GM21367 (cell line): ENCODE data around the gene KRT5.
"Not testable (repeated sequence)": the region's sequence is repeated elsewhere in the genome, so short reads cannot be mapped to it uniquely, and the experiment has no call there.

Experiments
- ATAC-seq: cut with Tn5 transposase; IDR thresholded peaks from one replicate; pipeline ENCODE4 v1.9.1; 2021; ENCODE audit not compliant: unreplicated experiment

The KRT5 gene

DNA sequence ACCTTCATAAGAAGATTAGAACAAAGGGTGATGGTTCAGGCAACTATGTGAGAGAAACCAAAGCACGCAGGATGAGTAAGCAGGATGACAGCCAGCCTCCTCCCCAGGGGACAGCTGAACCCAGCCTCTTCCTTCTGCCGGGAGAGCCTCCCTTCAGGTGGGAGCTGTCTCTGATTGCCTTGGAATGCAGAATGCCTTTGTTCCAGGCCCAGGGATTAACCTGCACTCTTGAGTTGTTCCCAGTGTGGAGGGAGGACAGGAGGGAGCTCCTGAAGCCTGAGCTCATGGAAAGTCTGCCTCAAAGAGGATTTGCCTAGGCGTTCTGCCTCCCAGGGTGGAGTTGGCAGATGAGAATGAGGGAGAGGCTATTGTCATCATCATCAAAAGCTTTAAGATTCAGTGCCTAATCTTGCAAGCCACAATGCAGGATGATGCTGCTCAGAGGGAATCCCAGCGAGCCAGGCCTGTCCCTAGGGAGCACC, 23.6 kb downstream of the KRT5 start:
- ATAC-seq: no peak

DNA sequence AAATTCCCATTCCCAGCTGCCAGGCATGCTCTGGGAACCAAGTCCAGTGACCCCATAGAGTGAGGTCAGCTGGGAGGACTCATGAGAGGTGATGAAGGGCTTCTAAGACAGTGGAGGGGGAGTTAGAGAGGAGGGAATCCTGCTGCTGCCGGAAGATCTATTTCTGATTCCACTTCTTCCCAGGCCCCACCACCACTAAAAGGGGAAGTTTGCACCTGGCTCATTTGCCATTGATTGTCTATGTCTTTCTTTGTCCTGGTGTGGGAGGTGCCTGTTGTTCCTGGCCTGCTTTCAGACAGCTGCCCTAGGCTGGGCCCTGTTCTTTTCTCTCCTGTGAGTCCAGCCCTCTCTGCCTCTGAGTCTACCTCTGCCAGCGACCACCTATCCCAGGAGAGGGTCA, 24.1 kb downstream of the KRT5 start:
- ATAC-seq: no peak

DNA sequence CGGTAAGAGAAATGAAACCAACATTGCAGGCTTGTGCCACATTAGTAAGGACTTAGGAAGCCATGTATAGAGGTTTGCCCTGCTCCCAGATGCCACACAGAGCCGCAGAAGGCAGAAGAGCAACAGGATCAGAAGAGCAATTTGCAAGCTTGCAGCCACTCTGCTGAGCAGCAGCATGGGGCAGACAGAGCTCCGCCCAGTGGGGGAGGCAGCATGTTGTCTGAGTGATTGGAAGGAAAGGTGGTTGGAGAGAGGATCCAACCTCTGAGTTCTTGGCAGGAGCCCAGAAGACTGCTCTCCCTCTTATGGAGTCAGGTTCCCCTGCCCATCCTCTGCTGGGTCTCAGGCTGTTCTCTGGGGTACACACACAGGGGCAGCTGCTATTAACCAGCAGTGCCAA, 24.8 kb downstream of the KRT5 start:
- no peak for ATAC-seq

DNA sequence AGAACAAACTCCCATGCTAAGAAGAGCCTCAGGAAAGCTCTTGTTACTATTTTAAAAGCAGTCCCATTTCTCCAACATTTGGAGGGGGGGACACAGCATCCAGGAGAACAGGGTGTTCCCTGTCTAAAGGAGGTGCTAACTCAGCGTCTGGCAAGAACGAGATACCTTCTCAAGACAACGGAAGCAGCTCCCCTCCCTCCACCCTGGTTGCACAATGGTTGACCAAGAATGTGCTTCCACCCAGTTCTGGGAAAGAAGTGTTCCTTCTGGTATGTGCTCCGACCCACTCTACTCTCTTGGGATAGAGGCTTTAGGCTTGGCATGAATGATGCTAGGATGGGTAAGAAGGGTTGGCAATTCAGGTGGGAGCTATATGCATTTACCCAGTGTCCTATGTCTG, 25.7 kb downstream of the KRT5 start:
- no peak for ATAC-seq

DNA sequence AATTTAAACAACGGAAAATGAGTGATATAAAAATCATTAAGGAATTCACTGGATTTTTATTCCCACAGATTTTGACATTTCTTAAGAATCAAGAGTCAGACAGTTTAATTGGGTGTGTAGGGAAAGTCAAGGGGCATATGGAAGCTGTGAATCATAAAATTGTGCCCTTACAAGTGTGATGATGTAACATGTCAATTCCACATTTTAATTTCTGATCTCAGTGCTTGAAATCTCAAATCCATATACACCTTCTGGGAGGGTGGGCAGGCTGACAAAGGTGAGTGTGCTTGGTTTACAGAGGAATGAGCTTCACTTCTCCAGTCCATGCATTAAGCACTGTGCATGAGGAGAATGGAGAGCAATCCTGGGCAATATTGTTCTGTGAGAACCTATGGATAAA, 26.1 kb downstream of the KRT5 start:
- ATAC-seq: no peak

DNA sequence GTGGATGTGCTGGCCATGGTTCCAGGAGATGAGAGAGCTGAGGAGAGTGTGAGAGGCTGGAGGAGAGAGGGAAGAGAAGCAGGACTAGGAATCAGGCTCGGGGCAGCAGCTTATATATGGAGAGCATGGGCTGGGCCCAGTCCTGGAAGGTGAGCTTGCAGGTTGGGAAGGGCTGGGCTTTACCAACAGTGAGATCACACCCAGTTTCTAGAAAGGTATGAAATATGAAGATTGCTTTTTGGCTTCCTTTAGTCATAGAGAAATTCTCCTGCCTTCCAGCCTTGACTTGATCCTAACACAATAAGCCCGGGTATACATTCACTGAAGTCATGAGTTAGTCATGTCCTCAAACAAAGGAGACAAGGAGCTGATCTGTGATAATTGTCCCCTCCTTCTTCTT, 27.0 kb downstream of the KRT5 start, which contains the start of gene KRT6A:
TSS of gene KRT6A (minus strand) at position 86 of the 400 bp plus-strand sequence. CDS start at position 17, 69 bp downstream.
- ATAC-seq: no peak

DNA sequence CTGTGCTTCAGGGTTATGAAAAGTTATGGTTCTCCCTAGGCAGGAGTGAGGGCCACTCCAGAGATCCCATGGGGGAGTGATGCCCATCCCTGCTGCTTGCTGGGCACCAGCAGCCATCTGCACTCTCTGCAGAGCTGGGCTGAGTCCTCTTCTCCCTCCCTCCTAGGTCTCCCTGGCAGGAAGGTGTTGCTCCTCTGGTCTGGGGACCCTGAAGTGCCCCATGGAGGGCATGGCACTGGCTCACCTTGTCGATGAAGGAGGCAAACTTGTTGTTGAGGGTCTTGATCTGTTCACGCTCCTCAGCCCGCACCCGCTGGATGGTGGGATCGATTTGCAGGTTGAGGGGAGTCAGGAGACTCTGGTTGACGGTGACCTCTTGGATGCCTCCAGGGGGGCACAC, 27.8 kb downstream of the KRT5 start:
- ATAC-seq: not testable (repeated sequence)

DNA sequence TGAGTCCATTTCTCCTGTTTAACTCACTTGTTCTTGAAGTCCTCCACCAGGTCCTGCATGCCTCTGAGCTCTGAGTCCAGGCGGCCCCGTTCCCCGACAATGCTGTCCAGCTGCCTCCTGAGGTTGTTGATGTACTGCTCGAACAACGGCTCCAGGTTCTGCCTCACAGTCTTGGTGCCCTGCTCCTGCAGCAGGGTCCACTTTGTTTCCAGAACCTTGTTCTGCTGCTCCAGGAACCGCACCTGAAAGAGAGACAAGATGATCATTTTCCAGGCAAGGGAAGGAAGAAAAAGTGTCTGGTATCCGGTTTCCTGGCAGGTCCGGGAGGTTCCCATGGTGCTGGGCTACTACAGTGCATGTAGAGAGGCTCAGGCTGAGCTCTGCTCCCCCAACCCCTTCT, 28.7 kb downstream of the KRT5 start:
- ATAC-seq: not testable (repeated sequence)

DNA sequence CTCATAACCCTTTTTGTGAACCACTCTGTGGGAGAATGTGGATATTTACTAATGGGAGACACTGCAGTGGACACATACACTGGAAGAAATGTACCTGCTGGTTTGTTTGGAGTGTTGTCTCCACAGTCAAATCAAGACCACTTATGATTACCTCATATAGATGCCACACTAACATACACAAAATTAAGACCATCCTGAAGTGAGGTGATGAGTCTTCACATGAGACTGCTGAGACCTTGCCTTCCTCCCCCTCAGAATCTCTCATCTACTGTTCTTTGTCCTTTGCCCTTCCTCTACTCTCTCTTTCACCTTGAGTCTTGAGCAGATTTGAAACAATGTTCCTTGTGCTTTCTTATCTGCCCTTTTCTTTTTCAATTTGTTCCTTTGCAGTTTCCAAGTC, 31.5 kb downstream of the KRT5 start:
- ATAC-seq: no peak

DNA sequence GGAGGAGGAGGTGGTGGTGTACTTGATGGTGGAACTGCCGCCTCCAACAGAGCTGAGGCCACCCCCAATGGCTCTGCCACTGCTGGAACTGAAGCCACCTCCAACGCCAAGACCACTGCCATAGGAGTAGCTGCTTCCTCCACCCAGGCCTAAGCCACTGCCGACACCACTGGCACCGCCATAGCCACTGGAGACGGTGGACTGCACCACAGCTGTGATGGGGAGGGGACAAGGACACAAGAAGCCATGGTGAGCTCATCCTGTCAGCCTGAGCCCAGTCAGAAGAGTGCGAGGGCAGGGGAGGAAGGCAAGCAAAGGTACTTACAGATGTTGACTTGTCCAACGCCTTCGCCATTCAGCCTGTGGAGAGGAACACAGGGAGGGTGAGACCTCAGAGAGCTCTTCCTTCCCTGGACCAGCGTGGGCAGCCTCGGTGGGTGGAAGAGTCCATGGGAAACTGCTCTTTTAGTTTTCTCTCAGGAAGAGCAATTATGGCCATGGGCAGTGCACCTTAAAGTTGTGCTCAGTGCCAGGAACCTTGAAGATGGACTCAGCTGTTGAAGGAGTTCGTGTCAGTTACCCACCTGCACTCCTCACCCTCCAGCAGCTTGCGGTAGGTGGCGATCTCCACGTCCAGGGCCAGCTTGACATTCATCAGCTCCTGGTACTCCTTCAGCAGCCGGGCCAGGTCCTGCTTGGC, 32.3 kb downstream of the KRT5 start:
- not testable (repeated sequence) for ATAC-seq

DNA sequence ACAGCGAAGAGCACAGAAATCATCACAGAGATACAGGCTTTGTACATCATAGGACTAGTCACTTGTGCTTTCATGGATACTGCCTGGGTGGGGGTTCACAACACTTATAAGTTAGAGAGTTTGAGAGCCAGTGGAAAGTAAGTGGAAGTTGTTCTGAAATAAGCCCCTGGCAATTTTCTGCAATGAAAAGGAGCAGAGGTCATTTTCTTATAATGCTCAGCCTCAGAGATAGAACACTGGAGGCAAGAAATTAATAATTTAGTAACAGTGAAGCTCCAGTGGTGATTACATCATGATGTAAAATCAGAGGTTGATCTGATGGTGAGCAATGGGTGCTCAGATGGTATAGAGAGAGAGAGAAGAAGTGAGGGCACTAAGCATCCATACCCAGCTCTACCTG, 33.0 kb downstream of the KRT5 start:
- ATAC-seq: no peak

DNA sequence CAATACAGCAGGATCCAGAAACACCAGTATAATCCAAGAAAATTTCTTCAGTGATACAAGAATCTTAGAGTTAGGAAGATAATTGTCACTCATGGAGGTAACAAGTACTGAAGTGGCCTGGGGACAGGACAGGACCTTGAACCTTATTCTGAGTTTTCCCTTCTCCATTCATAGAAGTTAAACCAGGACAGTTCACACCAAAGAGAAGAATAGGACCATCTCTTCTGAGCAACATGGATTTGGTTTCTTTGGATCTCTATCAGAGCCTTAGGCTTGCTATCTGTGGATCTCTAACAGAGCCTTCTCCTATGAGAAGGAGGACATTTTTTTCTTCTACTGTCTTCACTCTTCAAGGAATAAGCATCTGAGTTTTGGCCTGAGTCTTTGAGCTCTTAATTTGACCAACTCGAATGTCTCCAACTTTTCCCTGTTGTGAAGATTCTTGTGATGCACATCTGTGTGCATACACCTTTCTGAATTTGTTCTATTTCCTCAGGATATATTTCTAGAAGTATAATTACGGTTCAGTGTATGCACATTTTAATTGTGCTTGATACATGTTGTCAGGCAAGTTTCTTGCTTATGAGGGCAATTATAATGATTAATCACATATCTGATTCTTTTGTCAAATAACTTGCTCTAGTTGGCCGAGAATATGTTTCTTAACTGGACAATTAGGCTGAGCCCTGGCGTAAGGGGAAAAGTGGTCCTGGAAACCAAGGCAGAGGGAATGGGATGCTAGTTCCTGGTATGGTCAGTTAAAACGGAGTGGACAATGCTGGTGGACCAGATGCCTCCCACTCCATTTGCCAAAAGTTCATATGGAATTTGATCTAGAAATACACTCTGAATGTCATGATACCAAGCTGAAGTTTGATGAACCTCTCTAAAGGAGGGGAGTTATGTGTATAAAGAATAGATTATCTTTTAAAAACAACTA, 33.8 kb downstream of the KRT5 start:
- no peak for ATAC-seq

DNA sequence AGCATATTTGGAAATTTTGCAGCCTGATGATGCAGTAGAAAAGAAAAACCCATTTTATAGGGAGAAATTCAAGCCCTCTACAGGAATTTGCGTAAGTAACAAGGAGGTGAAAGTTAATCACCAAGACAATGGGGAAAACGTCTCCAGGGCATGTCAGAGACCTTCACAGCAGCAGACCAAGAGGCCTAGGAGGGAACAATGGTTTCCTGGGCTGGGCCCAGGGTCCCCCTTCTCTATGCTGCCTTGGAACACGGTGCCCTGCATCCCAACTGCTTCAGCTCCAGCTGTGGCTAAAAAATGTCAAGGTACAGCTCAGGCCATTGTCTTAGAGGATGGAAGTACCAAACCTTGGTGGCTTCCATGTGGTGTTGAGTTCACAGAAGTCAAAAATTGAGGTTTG, 40.1 kb downstream of the KRT5 start:
- ATAC-seq: no peak

DNA sequence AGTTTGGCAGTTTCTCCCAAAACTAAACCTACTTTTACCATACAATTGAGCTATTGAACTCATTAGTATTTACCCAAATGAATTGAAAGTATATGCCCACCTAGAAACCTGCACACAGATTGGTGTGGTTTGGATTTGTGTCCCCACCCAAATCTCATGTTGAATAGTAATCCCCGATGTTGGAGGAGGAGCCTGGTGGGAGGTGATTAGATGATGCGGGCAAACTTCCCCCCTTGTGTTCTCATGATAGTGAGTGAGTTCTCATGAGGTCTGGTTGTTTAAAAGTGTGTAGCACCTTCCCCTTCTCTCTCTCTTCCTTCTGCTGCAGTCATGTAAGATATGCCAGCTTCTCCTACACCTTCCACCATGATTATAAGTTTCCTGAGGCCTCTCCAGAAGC, 42.5 kb downstream of the KRT5 start:
- no peak for ATAC-seq

DNA sequence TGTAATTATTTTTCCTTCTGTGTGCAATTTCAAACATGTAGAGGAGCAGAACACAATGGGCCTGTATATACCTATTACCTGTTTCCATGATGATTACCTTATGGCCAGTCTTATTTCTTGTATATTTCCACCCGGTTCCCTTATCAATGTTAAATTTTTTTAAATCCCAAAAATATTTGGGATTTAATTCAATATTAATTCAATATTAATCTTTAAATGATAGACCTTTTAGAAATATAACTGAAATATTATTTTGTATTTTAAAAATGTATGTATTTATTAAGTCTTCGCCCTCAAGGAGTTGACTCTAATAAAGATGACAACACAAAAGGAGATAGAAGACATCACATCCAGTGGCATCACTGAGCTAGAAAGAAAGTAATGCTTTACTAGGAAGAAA, 46.0 kb downstream of the KRT5 start:
- ATAC-seq: no peak

DNA sequence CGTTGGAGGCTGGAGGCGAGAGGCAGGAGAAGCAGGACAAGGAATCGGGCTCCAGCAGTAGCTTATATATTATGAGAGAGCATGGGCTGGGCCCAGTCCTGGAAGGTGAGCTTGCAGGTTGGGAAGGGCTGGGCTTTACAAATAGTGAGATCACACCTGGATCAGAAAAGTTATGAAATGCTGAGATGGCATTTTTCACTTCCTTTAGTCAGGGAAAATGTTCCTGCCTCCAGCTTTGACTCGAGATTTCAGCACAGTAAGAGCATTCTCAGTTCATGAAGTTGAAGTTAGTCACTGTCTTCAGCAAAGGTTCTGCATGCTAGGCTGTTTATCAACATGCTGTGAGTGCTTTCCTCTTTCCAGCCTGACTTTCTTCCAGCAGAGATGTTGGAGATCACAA, 46.4 kb downstream of the KRT5 start, which contains the start of gene KRT6C:
TSS of gene KRT6C (minus strand) at position 38 of the 400 bp plus-strand sequence. CDS start 68 bp downstream, outside the sequence.
- no peak for ATAC-seq

DNA sequence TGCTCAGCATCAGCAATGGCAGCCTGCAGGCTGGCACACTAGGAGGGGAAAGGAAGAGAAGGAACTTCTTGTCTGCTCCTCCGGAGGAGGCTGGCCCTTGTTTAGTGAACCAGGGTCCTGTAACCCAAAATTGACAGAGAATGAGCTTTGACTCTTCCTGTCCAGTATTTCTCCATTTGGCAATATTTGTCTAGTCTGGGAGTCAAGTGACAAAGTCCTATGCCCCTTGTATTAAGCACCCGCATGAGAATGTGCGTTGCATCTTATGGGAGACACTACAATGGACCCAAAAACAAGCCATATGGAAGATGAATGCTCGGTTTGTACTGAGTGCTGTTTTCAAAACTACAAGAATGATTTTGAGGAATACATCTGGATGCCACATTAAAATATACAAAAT, 50.3 kb downstream of the KRT5 start:
- ATAC-seq: no peak

DNA sequence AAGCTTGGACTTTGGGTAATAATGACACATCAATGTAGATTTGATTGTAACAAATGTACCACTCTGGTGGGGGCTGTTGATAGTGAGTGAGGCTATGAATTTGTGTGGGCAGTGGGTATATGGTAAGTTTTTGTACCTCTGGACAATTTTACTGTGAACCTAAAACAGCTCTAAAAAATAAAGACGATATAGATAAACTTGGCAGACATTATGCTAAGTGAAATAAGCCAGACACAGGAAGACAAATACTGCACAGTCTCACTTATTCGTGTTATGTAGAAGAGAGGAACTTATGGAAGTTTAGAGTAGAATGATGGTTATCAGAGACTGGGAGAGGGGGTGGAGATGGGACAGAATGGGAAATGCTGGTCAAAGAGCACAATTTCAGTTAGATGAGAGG, 55.3 kb downstream of the KRT5 start:
- ATAC-seq: no peak
